Activated CD4-positive, alpha-beta memory T cell treated with anti-CD3 and anti-CD28 coated beads for 36 hours (primary cell): Measurements from ENCODE around the gene PLK5. TPM values are rescaled to one million over a fixed set of nuclear protein-coding genes. Genes with fewer than 3 reads are reported as not detected.

Source experiments
- CTCF ChIA-PET: fragments of 350-600 bp; sonication (Branson Sonifier 250); formaldehyde crosslinking; loops from one replicate; lab custom pipeline; 2021; ENCODE audit warnings: antibody characterized with exemption, inconsistent platforms; lab: Charles Lee
- POLR2A ChIA-PET: fragments of 350-600 bp; sonication (Branson Sonifier 250); formaldehyde crosslinking; loops from one replicate; lab custom pipeline; 2021; ENCODE audit warnings: antibody characterized with exemption; lab: Charles Lee
- DNase-seq: peaks from one replicate; pipeline ENCODE4 v3.0.0-alpha.2; 2020
- H3K27ac Mint-ChIP-seq: one replicate; pipeline ENCODE4 v1.8.0; 2021; ENCODE audit warnings: mixed read lengths
- H3K27me3 Mint-ChIP-seq: one replicate; pipeline ENCODE4 v1.8.0; 2021; ENCODE audit warnings: mixed read lengths
- H3K36me3 Mint-ChIP-seq: one replicate; pipeline ENCODE4 v1.8.0; 2021; ENCODE audit warnings: mixed read lengths
- H3K4me1 Mint-ChIP-seq: one replicate; pipeline ENCODE4 v1.8.0; 2021; ENCODE audit warnings: low read depth, mixed read lengths
- H3K4me3 Mint-ChIP-seq: one replicate; pipeline ENCODE4 v1.8.0; 2021; ENCODE audit warnings: mild to moderate bottlenecking, mixed read lengths
- H3K9me3 Mint-ChIP-seq: one replicate; pipeline ENCODE4 v1.8.0; 2021; ENCODE audit warnings: mixed read lengths
- intact Hi-C: fragments of 100-400 bp; cut with micrococcal nuclease; formaldehyde crosslinking; loops from one replicate; pipeline ENCODE4 v1.15.1; 2023
- total RNA-seq, 2 experiments: library from RNA; stranded (reverse); gene quantifications; one replicate each; pipeline ENCODE4 v1.2.3, GENCODE V29; 2021

Gene PLK5
- total RNA-seq, 2 experiments from 2014 or later: not detected

GRCh38 chr19:1483979-1484428 is 39.9 kb upstream of the PLK5 start:
- no peak overlapping the region for H3K27ac Mint-ChIP-seq
- DNase-seq: no peak
- ChIA-PET CTCF (no interaction called here), POLR2A (no interaction called here)
- intact Hi-C loops: no loop called here
- H3K4me3 Mint-ChIP-seq: no peak overlapping the region
- peaks cover under 1% of the 10 kb centered on the region for H3K36me3 Mint-ChIP-seq
- no peaks in the 10 kb centered on the region for H3K27me3 Mint-ChIP-seq
- H3K4me1 Mint-ChIP-seq: peaks cover 3% of the 10 kb centered on the region
- H3K9me3 Mint-ChIP-seq: no peaks in the 10 kb centered on the region

- intact Hi-C loops: no loop called here
- Mint-ChIP-seq H3K4me3 (no peak overlapping the region), H3K4me1 (peaks cover 11% of the 10 kb centered on the region), H3K27ac (no peak overlapping the region), H3K27me3 (peaks cover 2% of the 10 kb centered on the region), H3K9me3 (no peaks in the 10 kb centered on the region), H3K36me3 (no peaks in the 10 kb centered on the region)
- CTCF ChIA-PET: no interaction called here
- POLR2A ChIA-PET: no interaction called here
- DNase-seq: no peak
Observed at GRCh38 chr19:1486720-1487575, 36.9 kb upstream of the PLK5 start.

GRCh38 chr19:1487576-1488281 is 36.1 kb upstream of the PLK5 start:
- CTCF ChIA-PET: no interaction called here
- peaks cover 13% of the 10 kb centered on the region for H3K4me1 Mint-ChIP-seq
- intact Hi-C loops: no loop called here

GRCh38 chr19:1488282-1488601 is 35.6 kb upstream of the PLK5 start:
- no peak overlapping the region for H3K4me3 Mint-ChIP-seq
- DNase-seq: no peak
- H3K4me1 Mint-ChIP-seq: peaks cover 13% of the 10 kb centered on the region
- CTCF ChIA-PET: no interaction called here
- H3K36me3 Mint-ChIP-seq: no peaks in the 10 kb centered on the region
- H3K27ac Mint-ChIP-seq: no peak overlapping the region
- intact Hi-C loops: no loop called here
- H3K27me3 Mint-ChIP-seq: peaks cover 2% of the 10 kb centered on the region
- no peaks in the 10 kb centered on the region for H3K9me3 Mint-ChIP-seq
- POLR2A ChIA-PET: no interaction called here

More at GRCh38 chr19:1487576-1488281, 36.1 kb upstream of the PLK5 start:
- Mint-ChIP-seq H3K27ac (no peak overlapping the region), H3K9me3 (no peaks in the 10 kb centered on the region), H3K27me3 (peaks cover 2% of the 10 kb centered on the region), H3K36me3 (no peaks in the 10 kb centered on the region), H3K4me3 (no peak overlapping the region)
- POLR2A ChIA-PET: no interaction called here
- DNase-seq: no peak

- H3K36me3 Mint-ChIP-seq: no peaks in the 10 kb centered on the region
- peaks cover 13% of the 10 kb centered on the region for H3K4me1 Mint-ChIP-seq
- no peaks in the 10 kb centered on the region for H3K9me3 Mint-ChIP-seq
- no peak overlapping the region for H3K27ac Mint-ChIP-seq
- peaks cover 2% of the 10 kb centered on the region for H3K27me3 Mint-ChIP-seq
- POLR2A ChIA-PET: no interaction called here
- peak overlapping the region; percentile 26 for H3K4me3 Mint-ChIP-seq
- CTCF ChIA-PET: no interaction called here
- intact Hi-C loops: loop anchor here (1.0 to 5.0 kb wide), 3 partner anchors 10 to 32 kb away; partner anchors contain the start of gene C19orf25
- DNase-seq: no peak
Observed at GRCh38 chr19:1489463-1490310, 34.2 kb upstream of the PLK5 start.

GRCh38 chr19:1490311-1491113 is 33.4 kb upstream of the PLK5 start, which contains the start of gene PCSK4:
TSS of gene PCSK4 (minus strand) at chr19:1490350. CDS start at chr19:1490346, 4 bp downstream.
- Mint-ChIP-seq H3K36me3 (no peaks in the 10 kb centered on the region), H3K27ac (peak within 1 kb of the TSS; percentile 52), H3K27me3 (peaks cover 2% of the 10 kb centered on the region), H3K4me1 (peaks cover 13% of the 10 kb centered on the region), H3K4me3 (peak within 1 kb of the TSS; percentile 76), H3K9me3 (no peaks in the 10 kb centered on the region)
- intact Hi-C loops: loop anchor here (1.0 to 5.0 kb wide), 3 partner anchors 11 to 33 kb away; partner anchors contain the start of gene C19orf25
- ChIA-PET CTCF (interaction anchor here (0.6 to 1.6 kb wide), 4 partner anchors 12 to 81 kb away, joined by 3 to 14 read pairs (median 3); no protein-coding TSS in a partner anchor), POLR2A (no interaction called here)
- peak; percentile 99 for DNase-seq

- Mint-ChIP-seq H3K4me1 (peaks cover 13% of the 10 kb centered on the region), H3K4me3 (peak within 1 kb of the TSS; percentile 76), H3K36me3 (no peaks in the 10 kb centered on the region), H3K9me3 (no peaks in the 10 kb centered on the region), H3K27ac (peak within 1 kb of the TSS; percentile 52), H3K27me3 (peaks cover 2% of the 10 kb centered on the region)
- intact Hi-C loops: loop anchor here (2.0 to 5.0 kb wide), 2 partner anchors 16 to 34 kb away; no protein-coding TSS in a partner anchor
- CTCF ChIA-PET: interaction anchor here (0.7 to 1.6 kb wide), 3 partner anchors 11 to 65 kb away, joined by 3 to 14 read pairs (median 3); no protein-coding TSS in a partner anchor
- POLR2A ChIA-PET: no interaction called here
- no peak for DNase-seq
Observed at GRCh38 chr19:1491114-1491848, 32.6 kb upstream of the PLK5 start, which contains the start of gene REEP6. TSS of gene REEP6 (plus strand) at chr19:1491181. CDS start at chr19:1491270, 89 bp downstream.

GRCh38 chr19:1491849-1492170 is 32.1 kb upstream of the PLK5 start:
- peaks cover 2% of the 10 kb centered on the region for H3K27me3 Mint-ChIP-seq

GRCh38 chr19:1492474-1493006 is 31.3 kb upstream of the PLK5 start:
- intact Hi-C loops: loop anchor here (5.0 kb wide), 1 partner anchor 35 kb away; no protein-coding TSS in a partner anchor
- Mint-ChIP-seq H3K4me1 (peaks cover 13% of the 10 kb centered on the region), H3K4me3 (no peak overlapping the region), H3K27me3 (peaks cover 2% of the 10 kb centered on the region), H3K27ac (no peak overlapping the region), H3K36me3 (no peaks in the 10 kb centered on the region), H3K9me3 (no peaks in the 10 kb centered on the region)
- ChIA-PET CTCF (no interaction called here), POLR2A (no interaction called here)
- no peak for DNase-seq

More at GRCh38 chr19:1491849-1492170, 32.1 kb upstream of the PLK5 start:
- ChIA-PET CTCF (interaction anchor here (1.6 kb wide), 1 partner anchor 11 kb away, joined by 14 read pairs; no protein-coding TSS in a partner anchor), POLR2A (no interaction called here)
- Mint-ChIP-seq H3K27ac (no peak overlapping the region), H3K9me3 (no peaks in the 10 kb centered on the region), H3K4me3 (peak overlapping the region; percentile 55), H3K36me3 (no peaks in the 10 kb centered on the region), H3K4me1 (peaks cover 13% of the 10 kb centered on the region)
- DNase-seq: no peak
- intact Hi-C loops: loop anchor here (2.0 to 5.0 kb wide), 2 partner anchors 15 to 35 kb away; no protein-coding TSS in a partner anchor

GRCh38 chr19:1494115-1494815 is 29.6 kb upstream of the PLK5 start:
- no peak for DNase-seq
- intact Hi-C loops: loop anchor here (5.0 kb wide), 1 partner anchor 37 kb away; no protein-coding TSS in a partner anchor
- POLR2A ChIA-PET: no interaction called here
- Mint-ChIP-seq H3K36me3 (no peaks in the 10 kb centered on the region), H3K4me1 (peaks cover 13% of the 10 kb centered on the region), H3K9me3 (no peaks in the 10 kb centered on the region), H3K27ac (no peak overlapping the region), H3K27me3 (peaks cover 2% of the 10 kb centered on the region), H3K4me3 (no peak overlapping the region)
- CTCF ChIA-PET: no interaction called here
